HEK293 (cell line): ENCODE measurements around the gene CCNYL1.

ENCODE experiments used
- CTCF ChIA-PET: fragments of 350-600 bp; formaldehyde crosslinking; extraction: SDS; loops from one replicate; lab custom pipeline; 2021; ENCODE audit warnings: antibody characterized with exemption; lab: Yijun Ruan, JAX
- POLR2A ChIA-PET: fragments of 300-600 bp; formaldehyde crosslinking; extraction: SDS; loops from one replicate; lab custom pipeline; 2020; ENCODE audit warnings: antibody characterized with exemption, inconsistent platforms; lab: Yijun Ruan, JAX
- H3K27ac ChIP-seq: fragments of 200-500 bp; sonication (Bioruptor generic); 2 replicates; pipeline ENCODE4 v1.5.1; 2014; ENCODE audit warnings: low read depth, low read length, control low read depth, inconsistent platforms; ENCODE audit errors: extremely low read depth
- H3K36me3 ChIP-seq, 2 experiments: fragments of 200-500 bp in 1 of 2; sonication (Bioruptor generic) in 1 of 2; 1 replicate in 1 of 2; 2 replicates in 1 of 2; pipeline ENCODE4 v1.5.1; 2014 to 2017; ENCODE audit warnings: inconsistent platforms in 2 of 2, low read length in 2 of 2; ENCODE audit not compliant: control insufficient read depth in 2 of 2, insufficient read depth in 1 of 2
- H3K4me1 ChIP-seq: fragments of 200-500 bp; sonication (Bioruptor generic); 2 replicates; pipeline ENCODE4 v1.5.1; 2014; ENCODE audit warnings: mild to moderate bottlenecking, low read length, inconsistent platforms; ENCODE audit not compliant: control insufficient read depth, insufficient read depth
- H3K4me3 ChIP-seq: 2 replicates; pipeline ENCODE4 v1.5.1; 2011; ENCODE audit warnings: low read depth, mild to moderate bottlenecking, control low read depth, low read length, moderate library complexity
- H3K9me3 ChIP-seq: fragments of 200-500 bp; sonication (Bioruptor generic); 2 replicates; pipeline ENCODE4 v1.5.1; 2014; ENCODE audit warnings: low read depth, low read length, inconsistent platforms; ENCODE audit not compliant: control insufficient read depth, insufficient read depth
- GLIS2 ChIP-seq: fragments of 450-650 bp; formaldehyde crosslinking; IDR thresholded peaks from 2 replicates; pipeline ENCODE4 v1.5.1; 2016; ENCODE audit warnings: missing biosample characterization, missing genetic modification characterization
- IKZF3 ChIP-seq: fragments of 450-650 bp; IDR thresholded peaks from 2 replicates; pipeline ENCODE4 v1.5.0; 2018; ENCODE audit warnings: missing biosample characterization, mild to moderate bottlenecking, missing genetic modification characterization, moderate library complexity
- TCF7L2 ChIP-seq: IDR thresholded peaks from 2 replicates; pipeline ENCODE4 v1.6.1; 2011; ENCODE audit warnings: low read depth, mild to moderate bottlenecking, inconsistent platforms, low read length, moderate library complexity, borderline replicate concordance
- YY1 ChIP-seq: fragments of 450-650 bp; formaldehyde crosslinking; IDR thresholded peaks from 2 replicates; pipeline ENCODE4 v1.5.1; 2018; ENCODE audit warnings: missing biosample characterization, missing genetic modification characterization
- ZEB2 ChIP-seq: fragments of 450-650 bp; formaldehyde crosslinking; IDR thresholded peaks from 2 replicates; pipeline ENCODE4 v1.5.1; 2016; ENCODE audit warnings: missing biosample characterization, missing genetic modification characterization
- ZFP3 ChIP-seq: fragments of 450-650 bp; formaldehyde crosslinking; IDR thresholded peaks from 2 replicates; pipeline ENCODE4 v1.5.1; 2016; ENCODE audit warnings: low read depth, missing biosample characterization, missing genetic modification characterization
- ZNF114 ChIP-seq: fragments of 450-650 bp; formaldehyde crosslinking; IDR thresholded peaks from 2 replicates; pipeline ENCODE4 v1.5.0; 2017; ENCODE audit warnings: missing biosample characterization, missing genetic modification characterization
- ZNF121 ChIP-seq: fragments of 450-650 bp; formaldehyde crosslinking; IDR thresholded peaks from 2 replicates; pipeline ENCODE4 v1.5.1; 2016; ENCODE audit warnings: missing biosample characterization, missing genetic modification characterization
- ZNF140 ChIP-seq: fragments of 450-650 bp; formaldehyde crosslinking; IDR thresholded peaks from 2 replicates; pipeline ENCODE4 v1.5.1; 2016; ENCODE audit warnings: missing biosample characterization, missing genetic modification characterization
- ZNF16 ChIP-seq: fragments of 450-650 bp; formaldehyde crosslinking; IDR thresholded peaks from 2 replicates; pipeline ENCODE4 v1.5.1; 2016; ENCODE audit warnings: low read depth, missing biosample characterization, missing genetic modification characterization
- ZNF423 ChIP-seq: fragments of 450-650 bp; formaldehyde crosslinking; IDR thresholded peaks from 2 replicates; pipeline ENCODE4 v1.5.1; 2016; ENCODE audit warnings: missing biosample characterization, missing genetic modification characterization
- ZNF433 ChIP-seq: fragments of 450-650 bp; formaldehyde crosslinking; IDR thresholded peaks from 2 replicates; pipeline ENCODE4 v1.5.1; 2016; ENCODE audit warnings: missing biosample characterization, missing genetic modification characterization, low read depth
- ZNF596 ChIP-seq: fragments of 450-650 bp; IDR thresholded peaks from 2 replicates; pipeline ENCODE4 v1.5.0; 2018; ENCODE audit warnings: missing biosample characterization, mild to moderate bottlenecking, missing genetic modification characterization, moderate library complexity
- ZNF621 ChIP-seq: fragments of 450-650 bp; formaldehyde crosslinking; IDR thresholded peaks from 2 replicates; pipeline ENCODE4 v1.5.1; 2017; ENCODE audit warnings: missing biosample characterization, missing genetic modification characterization
- ZNF701 ChIP-seq: fragments of 450-650 bp; formaldehyde crosslinking; IDR thresholded peaks from 2 replicates; pipeline ENCODE4 v1.5.1; 2016; ENCODE audit warnings: missing biosample characterization, missing genetic modification characterization
- ZNF777 ChIP-seq: fragments of 450-650 bp; formaldehyde crosslinking; IDR thresholded peaks from 2 replicates; pipeline ENCODE4 v1.5.1; 2017; ENCODE audit warnings: missing biosample characterization, missing genetic modification characterization, borderline replicate concordance
- ZNF843 ChIP-seq: fragments of 450-650 bp; formaldehyde crosslinking; IDR thresholded peaks from 2 replicates; pipeline ENCODE4 v1.5.1; 2016; ENCODE audit warnings: missing biosample characterization, missing genetic modification characterization
- TF ChIP-seq, protein P1 (sequence below): fragments of 450-650 bp; formaldehyde crosslinking; IDR thresholded peaks from 2 replicates; pipeline ENCODE4 v1.5.1; 2017; ENCODE audit warnings: missing biosample characterization, missing genetic modification characterization
- TF ChIP-seq, protein P2 (sequence below): sonication (generic); formaldehyde crosslinking; IDR thresholded peaks from 2 replicates; pipeline ENCODE4 v1.8.1; 2022; ENCODE audit warnings: mild to moderate bottlenecking, moderate library complexity, missing genetic modification reagents
- TF ChIP-seq, protein P3 (sequence below): fragments of 450-650 bp; formaldehyde crosslinking; IDR thresholded peaks from 2 replicates; pipeline ENCODE4 v1.5.1; 2016; ENCODE audit warnings: missing biosample characterization, missing genetic modification characterization
- TF ChIP-seq, protein P4 (sequence below): fragments of 450-650 bp; formaldehyde crosslinking; IDR thresholded peaks from 2 replicates; pipeline ENCODE4 v1.5.1; 2016; ENCODE audit warnings: missing biosample characterization, missing genetic modification characterization
- TF ChIP-seq, protein P5 (sequence below): fragments of 450-650 bp; formaldehyde crosslinking; IDR thresholded peaks from 2 replicates; pipeline ENCODE4 v1.5.1; 2017; ENCODE audit warnings: missing biosample characterization, missing genetic modification characterization

CCNYL1 gene

GRCh38 chr2:207682557-207682956, 28.9 kb upstream of the CCNYL1 start (continued):
- no peak for TF ChIP-seq IKZF3 (tag by site-specific recombination)

- Histone ChIP-seq H3K4me1 (peaks cover 10% of the 10 kb centered on the region), H3K9me3 (no peaks in the 10 kb centered on the region), H3K27ac (peak overlapping the region; percentile 77), H3K4me3 (no peak overlapping the region), H3K36me3 (no peaks in the 10 kb centered on the region)
- ChIA-PET POLR2A (interaction anchor here (1.0 to 1.6 kb wide), 5 partner anchors 25 to 58 kb away, joined by 3 to 16 read pairs (median 3); partner anchors contain the start of genes CCNYL1 and METTL21A), CTCF (interaction anchor here (0.9 to 2.9 kb wide), 2 partner anchors 10 to 24 kb away, joined by 4 to 18 read pairs; no protein-coding TSS in a partner anchor)
- TF ChIP-seq, protein P1, sequence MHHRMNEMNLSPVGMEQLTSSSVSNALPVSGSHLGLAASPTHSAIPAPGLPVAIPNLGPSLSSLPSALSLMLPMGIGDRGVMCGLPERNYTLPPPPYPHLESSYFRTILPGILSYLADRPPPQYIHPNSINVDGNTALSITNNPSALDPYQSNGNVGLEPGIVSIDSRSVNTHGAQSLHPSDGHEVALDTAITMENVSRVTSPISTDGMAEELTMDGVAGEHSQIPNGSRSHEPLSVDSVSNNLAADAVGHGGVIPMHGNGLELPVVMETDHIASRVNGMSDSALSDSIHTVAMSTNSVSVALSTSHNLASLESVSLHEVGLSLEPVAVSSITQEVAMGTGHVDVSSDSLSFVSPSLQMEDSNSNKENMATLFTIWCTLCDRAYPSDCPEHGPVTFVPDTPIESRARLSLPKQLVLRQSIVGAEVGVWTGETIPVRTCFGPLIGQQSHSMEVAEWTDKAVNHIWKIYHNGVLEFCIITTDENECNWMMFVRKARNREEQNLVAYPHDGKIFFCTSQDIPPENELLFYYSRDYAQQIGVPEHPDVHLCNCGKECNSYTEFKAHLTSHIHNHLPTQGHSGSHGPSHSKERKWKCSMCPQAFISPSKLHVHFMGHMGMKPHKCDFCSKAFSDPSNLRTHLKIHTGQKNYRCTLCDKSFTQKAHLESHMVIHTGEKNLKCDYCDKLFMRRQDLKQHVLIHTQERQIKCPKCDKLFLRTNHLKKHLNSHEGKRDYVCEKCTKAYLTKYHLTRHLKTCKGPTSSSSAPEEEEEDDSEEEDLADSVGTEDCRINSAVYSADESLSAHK: no peak
- peak; percentile 67; the same call in 1 of the 2 replicates for TF ChIP-seq ZNF121 (tag by site-specific recombination)
Measured at GRCh38 chr2:207683438-207683837, 28.0 kb upstream of the CCNYL1 start.

- H3K27ac ChIP-seq: peak overlapping the region; percentile 38
- no peak overlapping the region for H3K4me3 ChIP-seq
- no peaks in the 10 kb centered on the region for H3K36me3 ChIP-seq
- H3K4me1 ChIP-seq: peaks cover 10% of the 10 kb centered on the region
- ChIA-PET CTCF (interaction anchor here (0.9 to 2.9 kb wide), 2 partner anchors 9 to 23 kb away, joined by 4 to 18 read pairs; no protein-coding TSS in a partner anchor), POLR2A (interaction anchor here (0.5 to 1.6 kb wide), 10 partner anchors 9 to 154 kb away, joined by 3 to 16 read pairs (median 3); partner anchors contain the start of genes CCNYL1, CREB1 and METTL21A)
- H3K9me3 ChIP-seq: no peaks in the 10 kb centered on the region
- no peak for TF ChIP-seq ZNF114 (tag by site-specific recombination)
- no peak for TF ChIP-seq TCF7L2
- TF ChIP-seq ZNF701 (tag by site-specific recombination): no peak
- no peak for TF ChIP-seq ZNF433 (tag by site-specific recombination)
- no peak for TF ChIP-seq ZNF16 (tag by site-specific recombination)
- no peak for TF ChIP-seq ZFP3 (tag by site-specific recombination)
- 0 out of 2 replicates have a peak, but pooled peaks have one; percentile 26 for TF ChIP-seq ZNF596 (tag by site-specific recombination)
- TF ChIP-seq, protein P2, sequence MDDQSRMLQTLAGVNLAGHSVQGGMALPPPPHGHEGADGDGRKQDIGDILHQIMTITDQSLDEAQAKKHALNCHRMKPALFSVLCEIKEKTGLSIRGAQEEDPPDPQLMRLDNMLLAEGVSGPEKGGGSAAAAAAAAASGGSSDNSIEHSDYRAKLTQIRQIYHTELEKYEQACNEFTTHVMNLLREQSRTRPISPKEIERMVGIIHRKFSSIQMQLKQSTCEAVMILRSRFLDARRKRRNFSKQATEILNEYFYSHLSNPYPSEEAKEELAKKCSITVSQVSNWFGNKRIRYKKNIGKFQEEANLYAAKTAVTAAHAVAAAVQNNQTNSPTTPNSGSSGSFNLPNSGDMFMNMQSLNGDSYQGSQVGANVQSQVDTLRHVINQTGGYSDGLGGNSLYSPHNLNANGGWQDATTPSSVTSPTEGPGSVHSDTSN: no peak
- no peak for TF ChIP-seq ZNF621 (tag by site-specific recombination)
- no peak for TF ChIP-seq GLIS2
- TF ChIP-seq ZNF843: peak; percentile 99
- TF ChIP-seq, protein P3, sequence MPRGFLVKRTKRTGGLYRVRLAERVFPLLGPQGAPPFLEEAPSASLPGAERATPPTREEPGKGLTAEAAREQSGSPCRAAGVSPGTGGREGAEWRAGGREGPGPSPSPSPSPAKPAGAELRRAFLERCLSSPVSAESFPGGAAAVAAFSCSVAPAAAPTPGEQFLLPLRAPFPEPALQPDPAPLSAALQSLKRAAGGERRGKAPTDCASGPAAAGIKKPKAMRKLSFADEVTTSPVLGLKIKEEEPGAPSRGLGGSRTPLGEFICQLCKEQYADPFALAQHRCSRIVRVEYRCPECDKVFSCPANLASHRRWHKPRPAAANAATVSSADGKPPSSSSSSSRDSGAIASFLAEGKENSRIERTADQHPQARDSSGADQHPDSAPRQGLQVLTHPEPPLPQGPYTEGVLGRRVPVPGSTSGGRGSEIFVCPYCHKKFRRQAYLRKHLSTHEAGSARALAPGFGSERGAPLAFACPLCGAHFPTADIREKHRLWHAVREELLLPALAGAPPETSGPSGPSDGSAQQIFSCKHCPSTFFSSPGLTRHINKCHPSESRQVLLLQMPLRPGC (tag by site-specific recombination): peak; percentile 90
- TF ChIP-seq, protein P4, sequence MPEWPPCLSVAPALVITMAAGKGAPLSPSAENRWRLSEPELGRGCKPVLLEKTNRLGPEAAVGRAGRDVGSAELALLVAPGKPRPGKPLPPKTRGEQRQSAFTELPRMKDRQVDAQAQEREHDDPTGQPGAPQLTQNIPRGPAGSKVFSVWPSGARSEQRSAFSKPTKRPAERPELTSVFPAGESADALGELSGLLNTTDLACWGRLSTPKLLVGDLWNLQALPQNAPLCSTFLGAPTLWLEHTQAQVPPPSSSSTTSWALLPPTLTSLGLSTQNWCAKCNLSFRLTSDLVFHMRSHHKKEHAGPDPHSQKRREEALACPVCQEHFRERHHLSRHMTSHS (tag by site-specific recombination): peak; percentile 79; the same call in 1 of the 2 replicates
- no peak for TF ChIP-seq ZNF423
- TF ChIP-seq YY1 (tag by site-specific recombination): peak; percentile 44; the same call in 1 of the 2 replicates
- no peak for TF ChIP-seq ZNF777 (tag by site-specific recombination)
- TF ChIP-seq ZEB2 (tag by site-specific recombination): peak; percentile 92
- TF ChIP-seq ZNF140 (tag by site-specific recombination): 0 out of 2 replicates have a peak, but pooled peaks have one; percentile 11
- TF ChIP-seq, protein P5, sequence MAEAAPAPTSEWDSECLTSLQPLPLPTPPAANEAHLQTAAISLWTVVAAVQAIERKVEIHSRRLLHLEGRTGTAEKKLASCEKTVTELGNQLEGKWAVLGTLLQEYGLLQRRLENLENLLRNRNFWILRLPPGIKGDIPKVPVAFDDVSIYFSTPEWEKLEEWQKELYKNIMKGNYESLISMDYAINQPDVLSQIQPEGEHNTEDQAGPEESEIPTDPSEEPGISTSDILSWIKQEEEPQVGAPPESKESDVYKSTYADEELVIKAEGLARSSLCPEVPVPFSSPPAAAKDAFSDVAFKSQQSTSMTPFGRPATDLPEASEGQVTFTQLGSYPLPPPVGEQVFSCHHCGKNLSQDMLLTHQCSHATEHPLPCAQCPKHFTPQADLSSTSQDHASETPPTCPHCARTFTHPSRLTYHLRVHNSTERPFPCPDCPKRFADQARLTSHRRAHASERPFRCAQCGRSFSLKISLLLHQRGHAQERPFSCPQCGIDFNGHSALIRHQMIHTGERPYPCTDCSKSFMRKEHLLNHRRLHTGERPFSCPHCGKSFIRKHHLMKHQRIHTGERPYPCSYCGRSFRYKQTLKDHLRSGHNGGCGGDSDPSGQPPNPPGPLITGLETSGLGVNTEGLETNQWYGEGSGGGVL (tag by site-specific recombination): 0 out of 2 replicates have a peak, but pooled peaks have one; percentile 34
Measured at GRCh38 chr2:207683879-207684627, 27.4 kb upstream of the CCNYL1 start.
